ENCODE data around the gene ATP2B2. TPM values are rescaled to one million over a fixed set of nuclear protein-coding genes. Genes with fewer than 3 reads are reported as not detected.

Gene ATP2B2
- polyA plus RNA-seq, 3 donors: not detected

DNA sequence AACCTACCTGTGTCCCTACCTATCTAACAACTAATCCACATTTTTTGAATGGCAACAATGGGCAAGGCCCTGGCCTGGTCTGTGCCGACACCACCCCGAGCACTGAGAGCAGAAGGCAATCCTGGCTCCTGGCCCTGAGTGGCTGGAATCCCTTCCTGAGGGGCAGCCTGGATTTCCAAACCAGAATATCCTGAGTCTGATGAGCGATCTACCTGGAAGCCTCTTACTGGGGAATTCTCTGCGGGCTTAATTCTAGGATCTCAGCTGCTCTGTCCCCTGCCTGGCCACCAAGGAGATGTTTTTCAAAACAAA lies 22.1 kb downstream of the ATP2B2 start:
- Mint-ChIP-seq H3K4me3 (no peak overlapping the region), H3K27ac (no peak overlapping the region), H3K9me3 (peaks cover 9 to 15% (median 13%) of the 10 kb centered on the region in 7 donors), H3K4me1 (no peaks in the 10 kb centered on the region), H3K36me3 (peaks cover 0 to 3% of the 10 kb centered on the region in 2 donors), H3K27me3 (ENCODE audit: low read depth in 3 of 3) (peaks cover 1 to 5% (median 2%) of the 10 kb centered on the region in 3 donors)
- WGBS (ENCODE audit: insufficient coverage): 97% methylated on average over 4 of the region's 4 CpGs
- Histone ChIP-seq H3K4me1 (ENCODE audit: control insufficient read depth in 1 of 2, insufficient read depth in 2 of 2, low read length in 2 of 2) (no peaks in the 10 kb centered on the region), H3K9ac (ENCODE audit: insufficient read depth, low read length, poor library complexity, severe bottlenecking) (no peak overlapping the region), H3K27me3 (ENCODE audit: control insufficient read depth in 2 of 2, insufficient read depth in 2 of 2, low read length in 2 of 2) (no peaks in the 10 kb centered on the region), H3K27ac (ENCODE audit: low read depth in 1 of 2, low read length in 2 of 2) (no peak overlapping the region), H3K4me3 (replicated peaks in 1 of 3; ENCODE audit: low read depth in 2 of 3, low read length in 3 of 3) (no peak overlapping the region), H3K9me3 (replicated peaks in 1 of 2; ENCODE audit: control insufficient read depth in 1 of 2, insufficient read depth in 1 of 2, low read length in 2 of 2) (peaks cover 6 to 9% of the 10 kb centered on the region in 2 donors), H4K20me1 (ENCODE audit: insufficient read depth, low read length) (no peaks in the 10 kb centered on the region), H2AFZ (ENCODE audit: insufficient read depth, low read depth, low read length, poor library complexity, severe bottlenecking) (no peak overlapping the region), H3K4me2 (replicated peaks; ENCODE audit: extremely low read depth, low read length, poor library complexity, severe bottlenecking) (no peak overlapping the region), H3K36me3 (replicated peaks in 1 of 2; ENCODE audit: control insufficient read depth in 1 of 2, insufficient read depth in 2 of 2, low read length in 2 of 2) (no peaks in the 10 kb centered on the region), H3K79me2 (ENCODE audit: insufficient read depth, low read length) (no peaks in the 10 kb centered on the region)
- intact Hi-C loops (cut with micrococcal nuclease): no loop called here
- no peak for DNase-seq
- TF ChIP-seq, protein P1, sequence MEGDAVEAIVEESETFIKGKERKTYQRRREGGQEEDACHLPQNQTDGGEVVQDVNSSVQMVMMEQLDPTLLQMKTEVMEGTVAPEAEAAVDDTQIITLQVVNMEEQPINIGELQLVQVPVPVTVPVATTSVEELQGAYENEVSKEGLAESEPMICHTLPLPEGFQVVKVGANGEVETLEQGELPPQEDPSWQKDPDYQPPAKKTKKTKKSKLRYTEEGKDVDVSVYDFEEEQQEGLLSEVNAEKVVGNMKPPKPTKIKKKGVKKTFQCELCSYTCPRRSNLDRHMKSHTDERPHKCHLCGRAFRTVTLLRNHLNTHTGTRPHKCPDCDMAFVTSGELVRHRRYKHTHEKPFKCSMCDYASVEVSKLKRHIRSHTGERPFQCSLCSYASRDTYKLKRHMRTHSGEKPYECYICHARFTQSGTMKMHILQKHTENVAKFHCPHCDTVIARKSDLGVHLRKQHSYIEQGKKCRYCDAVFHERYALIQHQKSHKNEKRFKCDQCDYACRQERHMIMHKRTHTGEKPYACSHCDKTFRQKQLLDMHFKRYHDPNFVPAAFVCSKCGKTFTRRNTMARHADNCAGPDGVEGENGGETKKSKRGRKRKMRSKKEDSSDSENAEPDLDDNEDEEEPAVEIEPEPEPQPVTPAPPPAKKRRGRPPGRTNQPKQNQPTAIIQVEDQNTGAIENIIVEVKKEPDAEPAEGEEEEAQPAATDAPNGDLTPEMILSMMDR (IDR thresholded peaks at IDR 0.05): no peak

DNA sequence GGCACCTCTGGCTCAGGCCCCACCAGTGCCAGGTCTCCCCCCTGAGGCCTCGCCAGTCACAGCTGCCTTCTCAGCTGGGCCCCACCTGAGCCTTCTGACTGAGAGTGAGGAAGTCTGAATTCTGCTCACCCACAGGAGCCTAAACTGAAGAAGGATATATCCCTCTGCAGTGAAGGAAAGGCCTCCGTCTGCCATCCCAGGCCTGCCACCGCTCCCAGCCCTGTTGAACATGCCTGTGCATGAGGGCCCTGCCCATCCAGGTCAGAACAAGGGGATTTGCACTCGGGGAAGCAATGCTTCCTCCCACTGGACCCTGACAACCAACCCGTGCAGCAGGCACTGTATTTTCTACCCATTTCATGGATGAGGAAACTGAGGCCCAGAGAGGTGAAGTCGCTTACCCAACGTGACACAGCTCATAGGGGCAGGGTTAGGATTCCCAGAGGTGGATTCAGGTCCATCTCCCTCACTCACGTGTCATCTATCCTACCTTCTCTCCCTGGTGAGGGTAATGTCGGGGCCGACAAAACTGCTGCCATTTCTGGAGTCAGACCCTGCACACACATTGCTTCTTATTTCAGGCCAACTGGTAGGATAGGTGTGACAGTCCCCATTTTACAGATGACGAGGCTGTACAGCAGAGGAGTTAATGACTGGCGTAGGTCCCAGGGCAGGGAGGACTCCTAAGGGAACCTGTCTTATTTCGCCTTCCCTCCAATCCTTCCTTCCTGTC lies 22.6 kb downstream of the ATP2B2 start:
- Mint-ChIP-seq H3K36me3 (peaks cover 0 to 3% of the 10 kb centered on the region in 2 donors), H3K27ac (no peak overlapping the region), H3K4me3 (no peak overlapping the region), H3K4me1 (no peaks in the 10 kb centered on the region), H3K9me3 (peaks cover 10 to 18% (median 15%) of the 10 kb centered on the region in 7 donors), H3K27me3 (ENCODE audit: low read depth in 3 of 3) (peaks cover 2 to 6% (median 3%) of the 10 kb centered on the region in 3 donors)
- no peak overlapping the region for H3K9ac ChIP-seq (ENCODE audit: insufficient read depth, low read length, poor library complexity, severe bottlenecking)
- no peaks in the 10 kb centered on the region for H3K79me2 ChIP-seq (ENCODE audit: insufficient read depth, low read length)
- TF ChIP-seq, protein P1 (IDR thresholded peaks at IDR 0.05): no peak
- no peaks in the 10 kb centered on the region for H4K20me1 ChIP-seq (ENCODE audit: insufficient read depth, low read length)
- no peak overlapping the region for H2AFZ ChIP-seq (ENCODE audit: insufficient read depth, low read depth, low read length, poor library complexity, severe bottlenecking)
- H3K27ac ChIP-seq (ENCODE audit: low read depth in 1 of 2, low read length in 2 of 2): no peak overlapping the region
- peaks cover 7 to 10% of the 10 kb centered on the region in 2 donors for H3K9me3 ChIP-seq (replicated peaks in 1 of 2; ENCODE audit: control insufficient read depth in 1 of 2, insufficient read depth in 1 of 2, low read length in 2 of 2)
- no peaks in the 10 kb centered on the region for H3K4me1 ChIP-seq (ENCODE audit: control insufficient read depth in 1 of 2, insufficient read depth in 2 of 2, low read length in 2 of 2)
- H3K36me3 ChIP-seq (replicated peaks in 1 of 2; ENCODE audit: control insufficient read depth in 1 of 2, insufficient read depth in 2 of 2, low read length in 2 of 2): no peaks in the 10 kb centered on the region
- 90% methylated on average over 5 of the region's 13 CpGs for WGBS (ENCODE audit: insufficient coverage)
- no peak for DNase-seq
- no peaks in the 10 kb centered on the region for H3K27me3 ChIP-seq (ENCODE audit: control insufficient read depth in 2 of 2, insufficient read depth in 2 of 2, low read length in 2 of 2)
- intact Hi-C loops (cut with micrococcal nuclease): no loop called here
- H3K4me2 ChIP-seq (replicated peaks; ENCODE audit: extremely low read depth, low read length, poor library complexity, severe bottlenecking): no peak overlapping the region
- H3K4me3 ChIP-seq (replicated peaks in 1 of 3; ENCODE audit: low read depth in 2 of 3, low read length in 3 of 3): no peak overlapping the region
